ENCODE measurements around the gene PABPC1L.

The PABPC1L gene

DNA sequence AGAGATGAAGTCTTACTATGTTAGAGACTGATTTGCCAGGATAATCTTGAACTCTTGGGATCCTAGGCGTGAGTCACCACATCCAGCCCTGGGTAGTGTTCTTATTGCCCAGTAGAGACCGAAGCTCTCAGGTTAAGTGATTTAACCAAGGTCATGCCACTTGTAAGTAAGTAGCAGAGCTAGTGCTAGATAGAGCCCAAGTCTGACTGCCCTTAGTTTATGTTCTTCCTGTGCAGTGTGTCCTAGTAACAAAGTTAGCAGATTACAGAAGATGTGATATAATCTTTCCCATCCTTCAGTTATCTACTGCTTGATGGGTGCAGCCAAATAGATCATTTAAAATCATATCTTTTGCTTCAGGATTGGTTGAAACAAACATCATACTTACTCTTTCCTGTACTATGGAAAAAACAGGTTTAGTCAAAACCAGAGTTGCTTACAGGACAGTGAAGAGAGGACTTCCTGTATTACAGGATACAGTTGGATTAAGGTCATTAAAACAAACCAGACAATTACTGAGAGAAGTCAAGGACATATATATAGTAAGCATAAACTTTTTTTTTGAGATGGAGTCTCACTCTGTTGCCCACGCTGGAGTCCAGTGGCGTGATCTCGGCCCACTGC, 9.5 kb upstream of the PABPC1L start:
- DNase-seq (ENCODE audit: low read depth, low spot score): no peak

DNA sequence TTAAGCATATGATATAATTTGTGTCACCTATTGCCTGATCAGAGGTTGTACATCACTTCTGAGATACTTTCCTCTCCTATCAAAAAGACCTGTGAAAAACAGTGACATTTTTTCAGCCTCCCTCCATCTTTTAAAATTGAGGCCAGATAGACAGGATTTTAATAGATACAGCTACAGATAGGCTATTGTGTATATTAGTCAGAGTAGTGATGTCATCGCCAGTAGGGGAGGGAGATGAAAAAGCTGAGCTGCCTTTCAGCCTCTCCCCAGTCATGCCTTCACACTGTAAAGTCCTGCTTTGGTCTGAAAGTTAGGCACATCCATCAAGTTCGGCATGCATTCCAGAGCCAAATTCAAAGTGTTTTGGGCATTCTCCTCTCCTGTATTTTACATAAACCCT, 7.9 kb upstream of the PABPC1L start:
- peak; percentile 64 for DNase-seq (ENCODE audit: low read depth, low spot score)

DNA sequence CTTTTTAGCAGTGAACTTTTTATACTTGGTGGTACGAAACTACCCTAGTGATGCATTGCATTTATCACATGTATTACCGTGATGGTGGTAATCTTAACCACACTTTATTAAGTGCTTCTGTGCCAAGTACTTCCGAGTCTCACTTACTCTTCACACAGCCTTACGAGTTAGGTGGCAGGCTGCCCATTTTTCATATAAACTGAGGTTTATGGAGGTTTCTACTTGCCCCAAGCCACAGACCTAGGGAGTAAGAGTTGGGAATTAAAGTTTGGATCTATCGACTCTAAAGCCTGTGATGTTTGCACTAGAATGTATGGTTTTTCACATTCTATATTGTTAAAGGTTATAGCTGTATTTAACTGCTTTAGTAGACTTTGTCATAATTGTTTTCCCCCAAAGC, 5.5 kb upstream of the PABPC1L start:
- no peak for DNase-seq (ENCODE audit: low read depth, low spot score)

DNA sequence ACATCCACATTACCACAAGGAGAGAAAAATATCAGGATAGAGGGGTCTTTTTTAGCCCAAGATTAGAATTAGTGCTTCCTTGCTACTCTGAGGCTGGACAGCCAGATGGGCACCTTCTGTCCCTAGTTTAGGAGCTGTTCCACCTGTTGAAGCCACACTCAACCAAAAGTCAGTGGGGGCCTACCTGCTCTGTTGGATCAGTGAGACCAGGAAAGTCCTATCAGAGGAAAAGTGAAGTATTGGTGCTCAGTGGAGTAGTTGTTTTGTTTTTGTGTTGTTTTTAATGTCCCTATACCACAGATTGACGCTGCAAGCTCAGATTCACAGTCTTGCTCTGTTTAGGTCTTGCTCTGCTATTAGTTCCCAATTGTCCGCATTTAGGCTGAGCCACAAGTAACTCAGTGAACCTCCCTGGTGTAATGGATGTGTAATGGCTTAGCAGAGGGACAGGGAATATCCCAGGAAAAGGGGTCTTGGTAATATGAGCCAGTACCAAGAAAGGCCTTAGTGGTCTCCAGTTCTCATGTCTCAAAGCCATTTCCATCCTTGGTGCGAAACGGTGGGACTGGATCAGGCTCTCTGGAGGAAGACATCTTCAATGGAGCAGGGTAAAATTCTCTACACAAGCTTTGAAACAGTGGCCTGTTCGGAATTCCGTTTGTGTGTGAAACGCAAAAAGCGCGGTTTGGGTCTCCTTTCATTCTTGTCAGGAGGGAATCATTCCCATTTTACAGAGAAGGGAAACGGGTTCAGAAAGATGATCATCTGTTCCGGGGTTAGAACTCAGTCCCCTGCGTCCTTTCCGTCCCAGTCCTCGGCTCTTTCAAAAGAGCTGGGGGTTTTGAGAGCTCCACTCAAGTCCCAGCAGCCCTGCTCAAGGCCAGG, 631 bp upstream of the PABPC1L start:
- peak; percentile 5 for DNase-seq (ENCODE audit: low read depth, low spot score)

DNA sequence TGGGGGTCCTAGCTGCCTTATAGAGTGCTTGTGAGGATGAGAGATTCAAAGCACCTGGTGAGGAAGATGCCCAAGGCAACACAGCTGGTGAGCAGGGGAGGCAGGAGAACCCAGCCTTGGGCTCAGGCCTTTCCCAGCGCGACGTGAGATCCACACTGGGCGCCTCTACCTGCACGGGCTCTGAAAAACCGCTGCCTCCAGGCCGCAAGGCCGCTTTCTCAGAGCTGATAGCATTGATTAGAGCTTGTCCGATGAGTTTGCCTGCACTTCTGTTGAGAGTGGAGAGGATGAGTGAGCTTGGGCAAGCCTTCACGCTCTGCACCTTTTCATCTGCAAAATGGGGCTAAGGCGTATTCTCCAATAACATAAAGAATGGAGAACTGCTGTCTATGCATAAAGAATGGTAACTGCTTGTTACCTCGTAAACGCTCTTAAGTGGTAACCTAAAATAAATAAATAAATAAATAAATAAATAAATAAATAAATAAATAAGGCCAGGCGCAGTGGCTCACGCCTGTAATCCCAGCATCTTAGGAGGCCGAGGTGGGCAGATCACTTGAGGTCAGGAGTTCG, 916 bp downstream of the PABPC1L start:
- DNase-seq (ENCODE audit: low read depth, low spot score): peak; percentile 12

DNA sequence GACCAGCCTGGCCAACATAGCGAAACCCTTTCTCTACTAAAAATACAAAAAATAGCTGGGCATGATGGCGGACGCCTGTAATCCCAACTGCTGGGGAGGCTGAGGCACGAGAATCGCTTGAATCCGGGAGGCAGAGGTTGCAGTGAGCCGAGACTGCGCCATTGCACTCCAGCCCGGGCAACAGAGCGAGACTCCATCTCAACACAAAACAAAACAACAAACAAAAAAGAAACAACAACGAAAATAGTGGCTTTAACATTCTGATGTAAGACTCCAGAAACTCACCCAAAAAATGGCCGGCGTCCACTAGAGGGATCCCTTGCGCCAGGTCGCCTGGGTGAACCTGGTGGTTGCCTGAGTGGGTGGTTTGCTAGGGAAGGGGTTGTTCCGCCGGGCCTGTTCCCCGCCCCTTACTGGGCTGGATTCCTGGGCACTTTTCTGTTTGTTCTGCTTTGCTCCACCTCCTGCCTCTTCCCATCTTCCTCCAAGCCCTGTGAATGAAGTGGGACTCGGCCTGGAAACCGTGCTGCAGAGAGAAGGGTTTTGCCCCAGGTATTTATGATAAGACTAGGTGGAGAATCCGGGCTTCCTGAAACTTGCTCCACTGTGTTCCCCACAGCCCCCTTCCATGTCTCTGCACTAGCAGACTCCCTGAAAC, 1.5 kb downstream of the PABPC1L start:
- DNase-seq (ENCODE audit: low read depth, low spot score): peak; percentile 57

DNA sequence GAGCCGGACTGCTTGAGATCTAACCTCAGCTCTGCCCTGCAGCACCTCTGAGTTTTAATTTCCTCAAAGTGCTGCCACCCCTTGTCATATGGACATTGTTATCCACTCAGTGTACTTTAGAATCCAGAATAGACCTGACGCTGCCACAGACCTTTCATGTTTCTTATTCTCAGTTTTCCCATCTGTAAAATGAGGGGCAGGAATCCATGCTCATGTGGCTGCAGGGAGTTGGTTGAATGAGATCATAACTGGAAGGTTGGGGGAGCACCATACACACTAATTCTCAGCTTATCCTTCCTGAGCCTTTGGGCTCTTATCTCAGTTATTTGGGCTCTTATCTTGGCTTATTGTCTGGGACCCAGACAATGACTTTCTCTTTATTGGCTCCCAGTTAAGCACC, 2.3 kb downstream of the PABPC1L start:
- DNase-seq (ENCODE audit: low read depth, low spot score): no peak

DNA sequence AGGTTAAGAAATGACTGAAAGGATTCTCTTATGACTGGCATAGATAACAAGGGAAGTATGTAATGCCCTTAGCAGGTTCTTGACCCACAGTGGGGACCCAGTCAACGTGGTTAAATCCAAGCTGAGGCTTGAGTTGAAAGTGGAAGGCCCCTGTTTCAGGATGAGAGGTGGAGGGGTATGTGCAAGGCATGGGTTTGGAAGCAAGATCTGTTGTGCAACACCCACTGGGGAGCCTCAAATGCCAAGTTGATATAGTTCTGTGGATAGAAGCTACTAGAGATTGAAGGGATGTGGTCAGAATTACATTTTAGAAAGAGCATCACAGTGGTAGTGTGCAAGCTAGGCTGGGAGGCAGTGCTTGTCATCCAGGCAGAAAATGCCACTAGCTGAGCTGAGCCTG, 5.1 kb downstream of the PABPC1L start:
- no peak for DNase-seq (ENCODE audit: low read depth, low spot score)

DNA sequence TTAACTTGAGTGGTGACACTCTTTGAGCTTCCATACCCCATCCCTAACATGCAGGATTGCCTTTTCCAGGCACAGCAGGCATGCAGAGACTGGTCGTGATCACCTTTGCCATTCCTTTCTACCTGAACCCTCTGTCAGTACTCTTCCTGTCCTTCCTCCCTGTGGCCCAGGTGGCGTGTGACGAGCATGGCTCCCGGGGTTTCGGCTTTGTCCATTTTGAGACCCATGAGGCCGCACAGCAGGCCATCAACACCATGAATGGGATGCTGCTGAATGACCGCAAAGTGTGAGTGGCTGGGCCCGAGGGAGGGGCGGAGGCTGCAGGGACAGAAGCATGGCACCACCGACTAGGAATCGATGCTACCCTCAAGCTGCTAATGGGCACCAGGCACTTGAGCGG, 6.7 kb downstream of the PABPC1L start:
- no peak for DNase-seq (ENCODE audit: low read depth, low spot score)

DNA sequence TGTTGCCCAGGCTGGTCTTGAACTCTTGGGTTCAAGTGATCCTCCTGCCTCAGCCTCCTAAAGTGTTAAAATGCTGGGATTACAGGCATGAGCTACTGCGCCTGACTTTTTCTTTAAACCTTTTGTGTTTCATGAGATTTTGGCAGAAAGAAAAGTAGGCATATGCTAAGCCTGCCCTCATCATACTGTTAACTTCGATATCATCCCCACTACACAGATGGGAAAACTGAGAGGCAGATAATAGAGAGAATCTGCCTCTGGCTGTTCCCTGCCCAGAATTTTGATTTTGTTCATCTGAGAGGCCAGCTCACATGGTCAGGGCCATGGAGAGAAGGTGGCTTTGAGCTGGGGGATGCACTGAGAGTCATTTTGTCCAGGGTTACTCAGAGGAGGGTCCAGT, 7.5 kb downstream of the PABPC1L start:
- DNase-seq (ENCODE audit: low read depth, low spot score): no peak

DNA sequence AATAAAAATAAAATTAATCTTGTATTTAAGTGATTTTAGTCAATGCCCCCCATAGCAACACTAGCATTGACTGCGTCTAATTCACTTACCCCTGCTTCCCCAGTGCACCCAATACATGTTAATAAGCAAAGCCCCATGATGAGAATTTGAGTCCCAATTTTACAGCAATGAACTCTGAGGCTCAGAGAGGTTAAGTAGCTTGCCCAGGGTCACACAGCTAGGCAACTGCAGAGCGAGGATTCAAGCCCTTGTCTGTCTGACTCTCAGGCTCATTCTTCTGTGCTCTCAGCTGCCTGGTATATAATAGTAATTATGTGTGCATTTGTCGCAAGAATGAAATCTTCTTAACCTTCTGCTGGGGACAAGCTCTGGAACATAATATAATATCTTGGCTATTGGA, 8.5 kb downstream of the PABPC1L start:
- DNase-seq (ENCODE audit: low read depth, low spot score): no peak

DNA sequence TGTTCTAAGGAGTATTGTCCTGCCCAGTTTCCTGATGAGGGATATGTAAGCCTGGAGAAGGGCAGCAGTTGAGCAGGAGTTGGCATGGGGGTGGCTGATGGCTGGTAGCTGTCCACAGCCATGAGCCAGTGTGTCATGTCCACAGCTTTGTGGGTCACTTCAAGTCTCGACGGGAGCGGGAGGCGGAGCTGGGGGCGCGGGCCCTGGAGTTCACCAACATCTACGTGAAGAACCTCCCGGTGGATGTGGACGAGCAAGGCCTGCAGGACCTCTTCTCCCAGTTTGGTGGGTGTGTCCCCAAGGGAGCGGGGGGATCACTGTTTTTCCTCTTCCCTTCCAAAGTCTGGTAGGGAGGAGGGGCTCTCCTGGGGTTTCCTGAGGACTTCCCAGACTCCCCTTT, 8.9 kb downstream of the PABPC1L start:
- DNase-seq (ENCODE audit: low read depth, low spot score): no peak

DNA sequence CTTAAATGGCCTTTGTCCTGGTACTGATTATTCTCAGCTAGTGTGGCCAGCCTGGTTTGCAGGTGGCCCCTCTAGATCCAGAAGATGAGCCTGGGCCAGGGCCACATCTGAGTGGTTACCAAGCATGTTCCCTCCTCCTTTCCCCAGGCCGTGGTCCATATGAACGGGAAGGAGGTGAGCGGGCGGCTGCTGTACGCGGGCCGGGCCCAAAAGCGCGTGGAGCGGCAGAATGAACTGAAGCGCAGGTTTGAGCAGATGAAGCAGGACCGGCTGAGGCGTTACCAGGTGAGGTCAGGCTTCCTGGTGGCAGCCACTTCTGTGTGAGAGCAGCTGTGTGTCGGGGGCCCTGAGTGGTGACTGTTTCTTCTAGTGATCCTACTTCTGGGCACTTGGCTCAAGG, 11.6 kb downstream of the PABPC1L start:
- no peak for DNase-seq (ENCODE audit: low read depth, low spot score)

DNA sequence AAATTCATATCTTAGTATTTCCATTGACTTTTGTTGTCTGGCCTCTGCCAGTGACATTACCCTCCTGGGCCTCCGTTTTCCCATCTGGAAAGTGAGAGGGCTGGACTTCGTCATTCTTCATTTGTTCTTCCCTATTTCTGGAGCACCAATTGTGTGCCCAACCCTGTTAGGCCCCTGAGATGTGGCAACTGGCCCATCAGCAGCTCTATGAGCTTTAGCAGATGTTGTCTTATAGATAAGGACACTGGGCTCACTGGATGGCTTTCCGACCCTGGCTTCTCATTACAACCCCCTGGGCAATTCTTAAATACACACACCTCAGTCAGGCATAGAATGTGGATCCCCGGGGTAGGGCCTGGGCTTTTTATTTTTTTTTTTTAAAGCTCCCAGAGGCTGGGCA, 14.7 kb downstream of the PABPC1L start:
- no peak for DNase-seq (ENCODE audit: low read depth, low spot score)

DNA sequence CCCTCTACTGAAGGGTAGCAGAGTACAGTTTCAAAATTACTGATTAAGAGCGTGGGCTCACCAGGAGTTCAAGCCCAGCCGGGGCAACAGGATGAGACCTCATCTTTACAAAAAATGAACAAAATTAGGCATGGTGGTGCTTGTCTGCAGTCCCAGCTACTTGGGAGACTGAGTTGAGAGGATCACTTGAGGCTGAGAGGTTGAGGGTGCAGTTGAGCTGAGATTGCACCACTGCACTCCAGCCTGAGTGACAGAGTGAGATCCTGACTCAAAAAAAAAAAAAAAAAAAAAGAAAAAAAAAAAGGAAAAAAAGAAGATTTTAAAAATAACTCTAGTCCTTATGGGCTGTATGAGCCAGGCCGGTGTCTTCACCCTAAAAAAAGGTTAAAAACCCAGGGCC, 18.7 kb downstream of the PABPC1L start:
- no peak for DNase-seq (ENCODE audit: low read depth, low spot score)

DNA sequence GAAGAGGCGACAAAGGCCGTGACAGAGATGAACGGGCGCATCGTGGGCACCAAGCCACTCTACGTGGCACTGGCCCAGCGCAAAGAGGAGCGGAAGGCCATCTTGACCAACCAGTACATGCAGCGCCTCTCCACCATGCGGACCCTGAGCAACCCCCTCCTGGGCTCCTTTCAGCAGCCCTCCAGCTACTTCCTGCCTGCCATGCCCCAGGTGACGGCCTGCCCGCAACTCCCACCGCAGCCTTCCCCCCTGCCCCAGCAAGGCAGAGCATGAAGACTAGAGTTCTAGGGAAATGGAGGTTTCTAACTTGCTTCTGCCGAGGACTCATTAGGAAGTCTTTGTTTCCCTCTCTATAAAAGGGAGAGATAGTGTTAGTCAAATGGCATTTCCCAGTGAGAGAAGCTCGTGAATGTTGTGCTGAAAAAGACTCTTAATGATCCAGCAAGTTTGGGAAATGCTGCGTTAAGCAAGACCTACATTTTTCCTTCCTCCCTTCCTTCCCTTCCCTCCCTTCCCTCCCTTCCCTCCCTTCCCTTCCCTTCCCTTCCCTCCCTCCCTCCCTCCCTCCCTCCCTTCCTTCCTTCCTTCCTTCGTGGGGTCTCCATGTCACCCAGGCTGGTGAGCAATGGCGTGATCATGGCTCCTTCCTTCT, 20.8 kb downstream of the PABPC1L start:
- no peak for DNase-seq (ENCODE audit: low read depth, low spot score)

DNA sequence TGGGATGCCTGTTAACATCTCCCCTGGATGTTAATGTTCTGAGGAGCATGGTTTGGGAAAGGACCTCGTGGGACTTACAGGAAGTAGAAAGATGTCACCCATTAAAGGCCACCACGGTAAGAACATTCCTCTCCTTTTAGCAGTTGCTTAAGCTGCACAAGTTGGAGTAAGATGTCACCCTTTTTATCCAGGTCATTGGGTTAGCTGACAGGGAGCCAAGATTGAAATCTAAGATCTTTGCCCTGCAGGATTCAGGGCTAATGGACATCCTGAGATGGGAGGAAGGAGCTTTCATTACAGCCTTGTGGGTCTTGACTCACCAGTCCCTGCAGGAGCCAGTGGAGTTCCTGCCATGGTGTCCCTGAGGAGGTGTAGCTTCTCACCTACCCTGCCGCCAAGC, 22.1 kb downstream of the PABPC1L start:
- DNase-seq (ENCODE audit: low read depth, low spot score): no peak

DNA sequence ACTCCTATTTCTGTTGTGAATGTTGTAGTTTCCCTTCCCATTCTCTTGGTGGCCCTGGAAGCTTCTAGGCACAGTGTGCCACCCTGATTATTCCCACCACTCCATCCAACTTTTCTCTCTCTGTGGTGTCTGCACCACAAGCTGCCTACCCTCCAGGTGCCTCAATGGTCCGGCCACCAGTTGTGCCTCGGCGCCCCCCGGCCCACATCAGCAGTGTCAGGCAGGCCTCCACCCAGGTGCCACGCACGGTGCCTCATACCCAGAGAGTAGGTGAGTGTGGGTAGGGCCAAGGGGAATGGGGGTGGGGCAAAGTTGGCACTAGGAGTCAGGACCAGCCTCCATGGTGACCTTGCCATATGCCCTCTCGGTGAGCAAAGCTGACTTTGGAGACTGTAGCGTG, 23.1 kb downstream of the PABPC1L start:
- DNase-seq (ENCODE audit: low read depth, low spot score): no peak

DNA sequence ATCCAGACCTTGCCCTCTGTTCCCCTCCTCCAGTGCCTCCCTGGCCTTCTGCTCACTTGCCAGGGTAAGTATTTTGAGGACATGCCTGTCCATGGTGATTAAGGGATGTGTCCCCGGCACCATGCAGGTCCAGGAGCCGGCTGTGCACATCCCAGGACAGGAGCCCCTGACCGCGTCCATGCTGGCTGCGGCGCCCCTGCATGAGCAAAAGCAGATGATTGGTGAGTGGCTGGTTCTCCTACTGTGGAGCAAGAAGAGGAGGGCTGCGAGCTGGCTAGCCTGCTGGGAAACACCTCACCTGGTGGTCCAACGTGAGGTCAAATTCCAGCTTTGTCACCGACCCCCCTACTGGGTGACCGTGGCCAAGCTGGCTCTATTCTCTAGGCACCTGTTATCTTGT, 26.6 kb downstream of the PABPC1L start:
- DNase-seq (ENCODE audit: low read depth, low spot score): no peak

DNA sequence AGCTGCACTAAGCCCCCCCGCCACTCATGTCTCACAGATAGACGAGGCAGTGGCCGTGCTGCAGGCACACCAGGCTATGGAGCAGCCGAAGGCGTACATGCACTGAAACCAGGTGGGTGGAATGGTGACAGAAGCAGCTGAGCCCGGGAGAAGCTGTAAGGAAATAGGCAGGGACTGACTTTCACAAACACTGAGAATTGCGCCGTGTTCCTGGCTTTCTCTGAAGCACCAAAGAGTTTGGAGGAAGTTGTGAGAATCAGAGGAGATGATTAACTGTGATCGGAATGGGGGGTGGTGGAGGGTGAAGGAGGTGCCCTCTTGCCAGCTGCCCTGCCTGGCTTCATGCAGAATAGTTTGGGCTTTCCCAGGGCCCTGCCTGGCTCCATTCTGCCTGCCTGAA, 28.8 kb downstream of the PABPC1L start:
- no peak for DNase-seq (ENCODE audit: low read depth, low spot score)

DNA sequence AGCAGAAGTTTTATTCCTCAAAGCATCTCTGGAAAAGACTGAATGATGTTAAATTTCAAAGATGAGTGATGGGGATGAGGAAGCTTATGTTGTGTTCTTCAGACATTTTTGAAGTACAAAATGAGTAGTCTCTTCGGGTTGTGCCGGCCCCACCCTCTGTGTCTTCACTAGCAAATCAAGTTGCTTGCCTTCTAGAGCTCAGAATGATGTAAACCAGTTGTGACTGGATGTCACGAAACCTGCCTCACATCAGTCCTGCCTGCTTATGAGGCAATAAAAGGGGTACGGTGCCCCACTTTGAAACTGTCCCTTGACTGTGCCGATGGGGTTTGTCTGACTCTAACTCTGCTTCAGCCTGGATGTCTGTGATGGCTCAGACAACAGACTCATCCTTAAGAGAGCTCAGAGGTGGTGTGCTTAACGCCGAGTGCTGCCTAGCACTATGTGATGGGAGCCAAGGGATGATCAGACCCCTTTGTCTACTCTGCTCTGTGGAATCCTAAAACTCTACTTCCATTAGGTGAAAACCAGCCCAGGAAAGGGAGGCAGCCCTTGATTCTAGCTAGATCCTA, 31.3 kb downstream of the PABPC1L start:
- DNase-seq (ENCODE audit: low read depth, low spot score): no peak
